AG04450 (cell line): ENCODE measurements around the gene MFSD6. TPM values are rescaled to one million over a fixed set of nuclear protein-coding genes. Genes with fewer than 3 reads are reported as not detected.
"Not testable (repeated sequence)": the region's sequence is repeated elsewhere in the genome, so short reads cannot be mapped to it uniquely, and the experiment has no call there.

Experiments used
- CTCF ChIA-PET: fragments of 300-600, 350-600 bp; formaldehyde crosslinking; extraction: SDS; loops from one replicate; lab custom pipeline; 2022; ENCODE audit warnings: antibody characterized with exemption, inconsistent platforms; lab: Charles Lee
- POLR2A ChIA-PET: fragments of 350-600 bp; formaldehyde crosslinking; extraction: SDS; loops from one replicate; lab custom pipeline; 2021; ENCODE audit warnings: antibody characterized with exemption, inconsistent platforms; lab: Yijun Ruan, JAX
- DNase-seq: peaks from one replicate; pipeline ENCODE4 v3.0.0-alpha.2; 2011; ENCODE audit warnings: low read depth, low spot score
- H3K27ac ChIP-seq: one replicate; pipeline ENCODE4 v1.5.1; 2012; ENCODE audit warnings: low read depth, low read length, control low read depth
- H3K27me3 ChIP-seq: one replicate; pipeline ENCODE4 v1.6.0; 2012; ENCODE audit warnings: low read length; ENCODE audit not compliant: control insufficient read depth, insufficient read depth
- H3K4me3 ChIP-seq: 2 replicates; pipeline ENCODE4 v1.5.1; 2011; ENCODE audit warnings: mild to moderate bottlenecking, low read depth, low read length, control low read depth
- H3K9me3 ChIP-seq: 2 replicates; pipeline ENCODE4 v1.5.1; 2012; ENCODE audit warnings: low read length; ENCODE audit not compliant: control insufficient read depth, insufficient read depth
- CTCF ChIP-seq: IDR thresholded peaks from 2 replicates; pipeline ENCODE4 v1.5.1; 2011; ENCODE audit warnings: low read depth, low read length, control low read depth, inconsistent platforms
- polyA plus RNA-seq: library from polyadenylated mRNA; depleted of rRNA; stranded (reverse); fragments of >200 nt; gene quantifications from 2 replicates; pipeline ENCODE4 v1.2.3, GENCODE V29; 2011

Gene MFSD6
- polyA plus RNA-seq, 1 experiment, result 12.9 TPM

GRCh38 chr2:190503088-190503487, 94.9 kb downstream of the MFSD6 start:
- POLR2A ChIA-PET, result no interaction called here

DNA sequence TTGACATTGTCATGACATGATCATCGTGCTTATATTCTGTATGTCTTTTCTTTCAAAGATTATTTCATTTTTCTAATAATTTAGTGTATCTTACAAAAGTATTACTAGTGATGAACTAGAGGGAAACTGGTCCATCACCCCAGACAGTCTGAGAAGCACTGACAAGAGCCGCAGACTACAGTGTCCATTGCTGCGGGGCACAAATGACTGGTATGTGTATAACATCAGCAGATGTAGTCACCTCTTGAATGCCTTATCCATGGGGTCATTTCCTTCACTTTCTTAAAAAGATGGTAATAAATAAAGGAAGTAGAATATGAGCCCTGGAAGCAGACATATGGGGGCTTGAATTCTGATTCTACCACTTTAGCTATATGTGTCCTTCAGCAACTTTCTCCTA, 96.8 kb downstream of the MFSD6 start:
- H3K27me3 ChIP-seq, result no peaks in the 10 kb centered on the region
- DNase-seq, result no peak
- ChIA-PET POLR2A (no interaction called here), CTCF (no interaction called here)
- no peak for TF ChIP-seq CTCF
- H3K27ac ChIP-seq, result no peak overlapping the region
- H3K9me3 ChIP-seq, result no peaks in the 10 kb centered on the region
- H3K4me3 ChIP-seq, result no peak overlapping the region

More at GRCh38 chr2:190503088-190503487, 94.9 kb downstream of the MFSD6 start:
- Histone ChIP-seq H3K9me3 (no peaks in the 10 kb centered on the region), H3K4me3 (no peak overlapping the region), H3K27ac (no peak overlapping the region), H3K27me3 (no peaks in the 10 kb centered on the region)
- DNase-seq, result no peak
- TF ChIP-seq CTCF, result no peak
- CTCF ChIA-PET, result interaction anchor here (1.2 to 1.4 kb wide), 2 partner anchors 8 to 414 kb away, joined by 3 to 6 read pairs; no protein-coding TSS in a partner anchor

DNA sequence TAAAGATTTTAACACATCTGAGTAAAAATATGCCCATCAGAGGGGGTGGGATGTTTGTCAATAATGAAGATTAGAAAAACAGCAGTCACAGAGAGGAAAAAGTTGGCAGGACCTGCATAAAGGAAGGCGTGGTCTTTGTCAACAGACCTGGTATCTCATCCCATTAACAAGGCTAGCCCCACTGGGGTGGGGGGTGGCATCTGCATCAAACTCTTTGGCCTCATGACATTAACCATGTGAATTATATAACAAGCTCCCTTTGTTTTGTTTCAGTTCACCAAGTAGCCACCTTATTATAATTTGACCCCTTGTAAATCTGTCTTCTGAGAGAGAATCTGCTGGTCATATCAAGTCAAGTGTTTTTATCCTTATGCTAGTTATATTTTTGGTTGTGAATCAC, 97.5 kb downstream of the MFSD6 start:
- CTCF ChIA-PET, result no interaction called here

DNA sequence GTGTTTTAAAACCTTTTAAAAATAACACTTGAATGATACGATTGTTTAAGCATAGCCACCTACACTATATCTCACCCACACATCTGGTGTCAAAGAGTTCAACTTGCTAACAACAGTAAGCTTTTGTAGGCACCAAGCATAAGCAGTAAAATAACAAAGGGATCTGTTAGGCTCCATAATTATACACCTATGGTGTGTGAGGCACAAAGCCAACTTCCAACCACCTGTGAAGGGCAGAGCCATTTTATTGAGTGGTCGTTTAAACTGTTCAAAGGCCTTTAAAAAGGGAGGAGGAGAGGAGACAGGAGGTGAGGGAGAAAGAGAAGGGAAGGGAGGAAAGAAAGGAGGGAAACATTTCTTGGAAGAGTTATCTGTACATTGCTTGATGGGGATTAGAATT, 98.5 kb downstream of the MFSD6 start:
- DNase-seq, result no peak
- no peaks in the 10 kb centered on the region for H3K9me3 ChIP-seq
- ChIA-PET POLR2A (no interaction called here), CTCF (no interaction called here)
- H3K27me3 ChIP-seq, result no peaks in the 10 kb centered on the region
- H3K4me3 ChIP-seq, result no peak overlapping the region
- no peak overlapping the region for H3K27ac ChIP-seq
- TF ChIP-seq CTCF, result no peak

More for the DNA sequence above, 97.5 kb downstream of the MFSD6 start:
- Histone ChIP-seq H3K27ac (no peak overlapping the region), H3K27me3 (no peaks in the 10 kb centered on the region), H3K4me3 (no peak overlapping the region), H3K9me3 (no peaks in the 10 kb centered on the region)
- no peak for TF ChIP-seq CTCF
- POLR2A ChIA-PET, result no interaction called here
- no peak for DNase-seq

DNA sequence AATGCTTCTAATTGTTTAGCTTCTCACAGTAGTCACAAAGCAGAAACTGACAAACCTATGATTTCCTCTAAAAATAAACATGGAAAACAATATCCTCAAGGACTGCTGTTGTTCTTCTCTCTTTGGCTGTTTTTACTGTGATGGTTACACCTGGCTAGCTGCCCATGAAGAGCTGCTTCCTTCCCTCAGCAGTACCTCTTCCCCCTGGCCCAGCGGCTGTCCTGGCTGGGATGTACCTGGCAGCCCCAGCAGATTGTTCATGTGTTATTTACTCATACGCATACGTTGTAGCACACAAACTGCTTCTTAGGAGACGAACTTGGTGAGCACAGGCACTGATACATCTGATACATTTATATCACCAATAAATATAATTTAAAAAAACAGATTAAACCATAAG, 99.0 kb downstream of the MFSD6 start:
- H3K9me3 ChIP-seq, result no peaks in the 10 kb centered on the region
- ChIA-PET POLR2A (no interaction called here), CTCF (no interaction called here)
- TF ChIP-seq CTCF, result no peak
- DNase-seq, result no peak
- no peak overlapping the region for H3K27ac ChIP-seq
- no peaks in the 10 kb centered on the region for H3K27me3 ChIP-seq
- H3K4me3 ChIP-seq, result no peak overlapping the region

GRCh38 chr2:190509895-190510294, 101.7 kb downstream of the MFSD6 start:
- POLR2A ChIA-PET, H3K27me3 ChIP-seq, H3K4me3 ChIP-seq, H3K9me3 ChIP-seq, H3K27ac ChIP-seq, DNase-seq: not testable (repeated sequence)
- CTCF ChIA-PET, result interaction anchor here (0.6 to 1.9 kb wide), 11 partner anchors 7 to 421 kb away, joined by 3 to 11 read pairs (median 4); no protein-coding TSS in a partner anchor
